HG02852 (cell line): ENCODE results near the gene GTF3C5.
"Not testable (repeated sequence)": the region's sequence is repeated elsewhere in the genome, so short reads cannot be mapped to it uniquely, and the experiment has no call there.

Experiments
- ATAC-seq: cut with Tn5 transposase; IDR thresholded peaks from one replicate; pipeline ENCODE4 v1.9.1; 2021; ENCODE audit warnings: mild to moderate bottlenecking, moderate library complexity; ENCODE audit not compliant: unreplicated experiment

GTF3C5 gene, protein sequence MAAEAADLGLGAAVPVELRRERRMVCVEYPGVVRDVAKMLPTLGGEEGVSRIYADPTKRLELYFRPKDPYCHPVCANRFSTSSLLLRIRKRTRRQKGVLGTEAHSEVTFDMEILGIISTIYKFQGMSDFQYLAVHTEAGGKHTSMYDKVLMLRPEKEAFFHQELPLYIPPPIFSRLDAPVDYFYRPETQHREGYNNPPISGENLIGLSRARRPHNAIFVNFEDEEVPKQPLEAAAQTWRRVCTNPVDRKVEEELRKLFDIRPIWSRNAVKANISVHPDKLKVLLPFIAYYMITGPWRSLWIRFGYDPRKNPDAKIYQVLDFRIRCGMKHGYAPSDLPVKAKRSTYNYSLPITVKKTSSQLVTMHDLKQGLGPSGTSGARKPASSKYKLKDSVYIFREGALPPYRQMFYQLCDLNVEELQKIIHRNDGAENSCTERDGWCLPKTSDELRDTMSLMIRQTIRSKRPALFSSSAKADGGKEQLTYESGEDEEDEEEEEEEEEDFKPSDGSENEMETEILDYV

GRCh38 chr9:133030317-133031129 lies at the start of gene GTF3C5:
GTF3C5 (plus strand) TSS chr9:133030997; CDS start chr9:133031012, 15 bp downstream.
- peak; percentile 96 for ATAC-seq

GRCh38 chr9:132982458-132982857 lies 48.3 kb upstream of the GTF3C5 start:
- no peak for ATAC-seq

- ATAC-seq: no peak
Observed at GRCh38 chr9:132983491-132984201, 47.2 kb upstream of the GTF3C5 start.

GRCh38 chr9:132984202-132985070 lies 46.4 kb upstream of the GTF3C5 start:
- no peak for ATAC-seq

- ATAC-seq: no peak
Observed at GRCh38 chr9:132985071-132985350, 45.8 kb upstream of the GTF3C5 start.

GRCh38 chr9:132985489-132985888 lies 45.3 kb upstream of the GTF3C5 start:
- ATAC-seq: no peak

GRCh38 chr9:132986114-132986513 lies 44.7 kb upstream of the GTF3C5 start:
- ATAC-seq: no peak

DNA sequence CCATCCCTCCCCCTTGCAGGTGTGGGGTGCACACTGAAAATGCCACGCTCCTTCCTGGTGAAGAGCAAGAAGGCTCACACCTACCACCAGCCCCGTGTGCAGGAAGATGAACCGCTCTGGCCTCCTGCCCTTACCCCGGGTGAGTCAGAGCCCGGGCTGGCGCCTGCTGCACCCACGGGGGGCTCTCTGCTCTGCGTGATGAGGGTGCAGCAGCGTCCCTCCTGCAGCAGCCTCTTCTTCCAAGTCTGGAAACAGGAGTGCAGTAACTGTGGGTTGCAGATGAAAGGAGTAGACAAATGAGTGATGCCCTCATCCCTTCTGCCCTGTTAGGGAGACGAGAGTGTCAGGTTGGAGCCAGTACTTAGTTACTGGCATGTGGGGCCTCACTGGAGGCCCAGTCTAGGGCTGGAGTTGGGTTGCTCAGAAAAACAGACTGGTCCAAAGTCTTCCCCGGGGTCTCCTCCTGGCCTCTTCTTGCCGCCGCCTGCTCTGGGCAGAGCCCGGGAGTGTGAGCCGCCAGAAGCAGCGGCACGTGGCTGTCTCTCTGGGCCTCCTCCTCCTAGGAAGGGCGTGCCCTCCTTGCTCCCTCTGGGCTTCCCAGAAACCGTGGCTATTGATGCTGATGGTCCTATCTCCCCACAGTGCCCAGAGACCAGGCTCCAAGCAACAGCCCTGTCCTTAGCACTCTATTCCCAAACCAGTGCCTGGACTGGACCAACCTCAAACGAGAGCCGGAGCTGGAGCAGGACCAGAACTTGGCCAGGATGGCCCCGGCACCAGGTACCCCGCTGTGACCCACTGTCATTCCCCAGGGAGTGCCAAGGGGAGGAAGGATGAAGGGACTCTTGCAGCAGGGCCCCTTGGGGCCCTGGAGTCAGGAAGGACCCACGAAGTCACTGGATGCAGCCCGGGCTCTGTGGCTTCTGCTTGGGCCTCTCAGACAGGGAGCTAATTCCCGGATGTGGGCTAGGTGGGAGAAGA lies 43.9 kb upstream of the GTF3C5 start:
- no peak for ATAC-seq

DNA sequence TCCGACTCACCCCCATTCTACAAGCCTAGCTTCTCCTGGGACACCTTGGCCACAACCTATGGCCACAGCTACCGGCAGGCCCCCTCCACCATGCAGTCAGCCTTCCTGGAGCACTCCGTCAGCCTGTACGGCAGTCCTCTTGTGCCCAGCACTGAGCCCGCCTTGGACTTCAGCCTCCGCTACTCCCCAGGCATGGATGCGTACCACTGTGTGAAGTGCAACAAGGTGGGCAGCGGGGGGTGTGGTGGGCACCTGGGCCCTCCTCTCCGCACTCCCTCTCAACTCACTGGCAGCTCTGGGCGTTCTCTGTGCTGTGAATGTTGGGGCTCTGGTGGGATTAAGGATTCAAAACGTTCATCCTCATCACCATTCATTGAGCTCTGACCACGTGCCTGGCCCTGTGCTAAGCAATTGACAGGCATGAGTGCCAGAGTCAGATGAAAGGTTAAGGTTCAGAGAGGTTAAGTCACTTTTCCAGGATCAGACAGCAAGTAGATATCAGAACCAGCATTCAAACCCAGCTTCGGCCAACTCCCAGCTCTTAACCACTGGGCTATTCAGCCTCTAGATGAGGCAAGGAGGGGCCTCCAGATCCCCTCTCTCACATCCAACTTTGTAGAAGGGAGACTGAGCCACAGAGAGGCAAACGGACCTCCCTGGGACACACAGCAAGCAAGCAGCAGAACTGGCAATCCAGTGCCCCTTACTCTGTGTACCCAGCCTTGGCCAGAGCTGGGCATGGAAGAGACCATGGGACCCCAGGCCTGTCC lies 42.4 kb upstream of the GTF3C5 start:
- ATAC-seq: no peak

- no peak for ATAC-seq
Observed at GRCh38 chr9:132989014-132989310, 41.8 kb upstream of the GTF3C5 start.

DNA sequence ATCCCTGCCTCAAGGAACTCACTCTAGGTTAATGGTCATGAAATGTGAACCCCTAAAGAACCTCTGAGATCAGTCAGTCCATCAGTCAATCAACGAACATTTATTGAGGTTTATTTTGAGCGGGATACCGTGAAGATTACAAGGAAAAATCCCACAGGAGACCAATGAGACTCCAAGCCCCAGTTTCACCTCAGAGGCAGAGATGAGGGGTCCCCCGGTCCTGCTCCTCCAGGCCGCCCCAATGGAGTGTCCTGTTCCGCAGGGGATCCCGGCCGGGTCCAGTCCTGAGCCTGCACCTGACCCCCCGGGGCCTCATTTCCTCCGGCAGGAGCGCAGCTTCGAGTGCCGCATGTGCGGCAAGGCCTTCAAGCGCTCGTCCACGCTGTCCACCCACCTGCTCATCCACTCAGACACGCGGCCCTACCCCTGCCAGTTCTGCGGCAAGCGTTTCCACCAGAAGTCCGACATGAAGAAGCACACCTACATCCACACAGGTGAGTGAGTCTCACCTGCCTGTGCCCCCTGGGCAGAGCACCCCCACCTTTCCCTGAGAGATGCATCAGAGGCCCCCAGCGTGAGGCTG lies 41.3 kb upstream of the GTF3C5 start:
- ATAC-seq: no peak

- ATAC-seq: not testable (repeated sequence)
Observed at GRCh38 chr9:132989998-132990557, 40.7 kb upstream of the GTF3C5 start.

DNA sequence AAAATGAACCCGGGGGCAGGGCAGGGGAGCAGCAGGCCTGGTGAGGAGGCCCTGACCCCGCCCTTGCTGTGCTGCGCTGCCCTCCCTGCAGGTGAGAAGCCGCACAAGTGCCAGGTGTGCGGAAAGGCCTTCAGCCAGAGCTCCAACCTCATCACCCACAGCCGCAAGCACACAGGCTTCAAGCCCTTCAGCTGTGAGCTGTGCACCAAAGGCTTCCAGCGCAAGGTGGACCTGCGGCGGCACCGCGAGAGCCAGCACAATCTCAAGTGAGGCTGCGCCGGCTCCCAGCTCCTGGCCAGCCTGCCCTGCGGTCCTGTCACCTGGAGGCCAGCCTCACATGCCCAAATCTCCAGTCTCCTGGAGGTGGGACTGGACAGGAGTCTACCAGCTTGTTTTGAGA lies 40.0 kb upstream of the GTF3C5 start:
- ATAC-seq: no peak

DNA sequence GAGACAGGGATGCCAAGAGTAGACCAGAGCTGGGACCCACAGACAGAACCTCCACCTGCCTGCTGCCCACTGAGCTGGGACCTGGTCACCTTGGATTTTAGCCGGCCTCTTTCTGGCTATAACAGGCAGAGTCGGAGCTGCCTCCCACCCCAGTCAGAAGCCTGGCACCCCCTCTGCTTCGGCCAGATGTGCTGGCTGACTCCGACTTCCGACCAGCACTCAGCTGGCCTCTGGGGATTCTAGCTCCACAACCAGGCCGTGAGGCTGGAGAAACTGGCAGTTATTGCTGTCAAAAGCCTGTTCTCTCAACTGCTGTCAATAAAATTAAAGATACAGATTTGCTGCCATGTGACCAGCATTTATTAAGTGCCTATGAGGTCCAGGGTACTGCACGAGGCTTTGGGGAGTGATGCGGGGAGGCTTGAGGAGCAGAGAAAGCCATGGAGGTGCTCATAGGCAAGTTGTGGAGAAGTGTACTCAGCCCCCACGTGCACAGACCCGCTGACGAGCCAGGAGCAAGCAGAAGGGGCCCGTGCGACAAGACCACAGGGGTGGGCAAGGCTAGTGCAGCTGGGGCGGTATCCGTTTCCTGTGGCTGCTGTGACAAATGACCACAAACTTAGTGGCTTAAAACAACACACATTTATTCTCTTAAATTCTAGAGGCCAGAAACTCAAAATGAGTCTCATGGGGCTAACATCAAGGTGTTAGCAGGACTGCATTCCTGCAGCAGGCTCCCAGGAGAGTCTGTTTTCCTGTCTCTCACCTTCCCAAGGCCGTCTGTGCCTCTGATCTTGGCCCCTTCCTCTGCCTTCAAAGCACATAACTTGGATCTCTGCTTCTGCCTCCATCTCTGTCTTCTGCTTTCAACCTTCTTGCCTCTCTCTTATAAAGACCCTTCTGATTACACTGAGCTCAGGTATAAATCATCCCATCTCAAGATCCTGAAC lies 39.2 kb upstream of the GTF3C5 start:
- no peak for ATAC-seq

DNA sequence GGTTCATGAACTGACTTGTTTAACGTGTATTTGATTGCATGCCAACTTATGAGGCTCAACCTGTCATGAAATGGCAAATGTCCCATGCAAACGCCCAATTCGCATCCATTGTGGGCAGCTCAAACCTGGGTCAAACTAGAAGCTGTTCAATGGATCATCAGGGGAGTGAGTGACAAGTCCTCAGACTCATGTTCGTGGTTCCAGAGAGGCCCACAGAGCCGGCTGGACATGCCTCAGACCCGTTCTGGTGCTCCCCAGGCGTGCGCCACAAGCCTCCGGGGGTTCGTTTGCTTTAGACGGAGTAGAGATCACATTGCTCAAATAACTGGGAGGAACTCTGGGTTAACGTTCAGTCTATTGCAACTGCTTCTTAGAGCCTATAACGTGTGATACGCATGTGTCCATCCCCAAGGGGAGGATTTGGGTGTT lies 37.3 kb upstream of the GTF3C5 start:
- ATAC-seq: no peak

GRCh38 chr9:132994410-132995120 lies 36.2 kb upstream of the GTF3C5 start:
- no peak for ATAC-seq
